ENCODE data around the gene PINK1. TPM values are rescaled to one million over a fixed set of nuclear protein-coding genes. Genes with fewer than 3 reads are reported as not detected.
A peak's percentile ranks its signal among the peaks of the same experiment; 100 is the strongest.

PINK1 gene
- 42.4 and 44.3 TPM in 2 replicates for total RNA-seq

DNA sequence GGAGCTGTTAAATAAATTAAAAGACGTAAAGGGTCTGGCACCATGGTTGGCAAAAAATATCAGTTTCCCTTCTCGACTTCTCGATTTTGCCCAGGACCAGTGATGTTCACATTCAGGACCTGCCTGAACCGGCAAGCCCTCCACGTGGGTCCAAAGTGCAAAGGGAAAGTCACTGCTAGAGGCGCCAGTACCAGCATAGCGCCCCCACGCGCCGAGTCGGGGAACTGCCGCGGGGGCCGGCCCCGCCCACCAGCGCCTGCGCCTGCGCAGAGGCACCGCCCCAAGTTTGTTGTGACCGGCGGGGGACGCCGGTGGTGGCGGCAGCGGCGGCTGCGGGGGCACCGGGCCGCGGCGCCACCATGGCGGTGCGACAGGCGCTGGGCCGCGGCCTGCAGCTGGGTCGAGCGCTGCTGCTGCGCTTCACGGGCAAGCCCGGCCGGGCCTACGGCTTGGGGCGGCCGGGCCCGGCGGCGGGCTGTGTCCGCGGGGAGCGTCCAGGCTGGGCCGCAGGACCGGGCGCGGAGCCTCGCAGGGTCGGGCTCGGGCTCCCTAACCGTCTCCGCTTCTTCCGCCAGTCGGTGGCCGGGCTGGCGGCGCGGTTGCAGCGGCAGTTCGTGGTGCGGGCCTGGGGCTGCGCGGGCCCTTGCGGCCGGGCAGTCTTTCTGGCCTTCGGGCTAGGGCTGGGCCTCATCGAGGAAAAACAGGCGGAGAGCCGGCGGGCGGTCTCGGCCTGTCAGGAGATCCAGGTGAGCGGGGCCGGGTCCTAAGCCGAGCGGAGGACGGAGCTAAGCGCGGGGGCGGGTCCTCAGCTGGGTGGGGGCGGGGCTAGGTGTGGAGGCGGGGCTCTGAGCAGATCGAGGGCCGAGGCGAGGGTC lies at the start of gene PINK1:
Gene PINK1 (plus strand): TSS at position 269 of the 875 bp plus-strand sequence. CDS start 91 bp downstream, at position 360.
- H3K4me3 ChIP-seq (ENCODE audit: low read depth, low read length) = peak within 1 kb of the TSS; percentile 87
- no peak for DNase-seq (ENCODE audit: low read depth)
- TF ChIP-seq, protein P1, sequence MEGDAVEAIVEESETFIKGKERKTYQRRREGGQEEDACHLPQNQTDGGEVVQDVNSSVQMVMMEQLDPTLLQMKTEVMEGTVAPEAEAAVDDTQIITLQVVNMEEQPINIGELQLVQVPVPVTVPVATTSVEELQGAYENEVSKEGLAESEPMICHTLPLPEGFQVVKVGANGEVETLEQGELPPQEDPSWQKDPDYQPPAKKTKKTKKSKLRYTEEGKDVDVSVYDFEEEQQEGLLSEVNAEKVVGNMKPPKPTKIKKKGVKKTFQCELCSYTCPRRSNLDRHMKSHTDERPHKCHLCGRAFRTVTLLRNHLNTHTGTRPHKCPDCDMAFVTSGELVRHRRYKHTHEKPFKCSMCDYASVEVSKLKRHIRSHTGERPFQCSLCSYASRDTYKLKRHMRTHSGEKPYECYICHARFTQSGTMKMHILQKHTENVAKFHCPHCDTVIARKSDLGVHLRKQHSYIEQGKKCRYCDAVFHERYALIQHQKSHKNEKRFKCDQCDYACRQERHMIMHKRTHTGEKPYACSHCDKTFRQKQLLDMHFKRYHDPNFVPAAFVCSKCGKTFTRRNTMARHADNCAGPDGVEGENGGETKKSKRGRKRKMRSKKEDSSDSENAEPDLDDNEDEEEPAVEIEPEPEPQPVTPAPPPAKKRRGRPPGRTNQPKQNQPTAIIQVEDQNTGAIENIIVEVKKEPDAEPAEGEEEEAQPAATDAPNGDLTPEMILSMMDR (conservative IDR thresholded peaks at IDR 0.05; ENCODE audit: low read depth, low read length) = peak; percentile 91

DNA sequence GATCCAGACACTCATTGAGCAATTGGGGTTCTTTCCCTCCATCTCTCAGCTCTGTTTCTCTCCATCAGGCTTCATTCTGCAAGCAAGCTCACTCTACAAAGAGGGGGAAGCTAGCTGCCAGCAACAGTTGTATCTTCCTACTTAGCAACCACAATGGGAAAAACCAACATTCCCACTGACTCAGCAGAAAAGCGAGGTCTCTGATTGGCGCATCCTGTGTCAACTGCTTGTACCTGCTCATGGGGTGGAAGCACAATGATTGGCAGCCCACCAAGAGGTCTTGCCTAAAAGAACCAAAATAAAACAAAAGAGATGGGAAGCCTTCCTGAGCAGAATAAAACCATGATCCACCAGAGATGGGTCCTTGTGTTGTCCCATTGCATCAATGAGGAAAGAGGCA lies 48.4 kb upstream of the PINK1 start:
- TF ChIP-seq, protein P1 (conservative IDR thresholded peaks at IDR 0.05; ENCODE audit: low read depth, low read length) = no peak
- no peak for DNase-seq (ENCODE audit: low read depth)
- H3K4me3 ChIP-seq (ENCODE audit: low read depth, low read length) = no peak overlapping the region

DNA sequence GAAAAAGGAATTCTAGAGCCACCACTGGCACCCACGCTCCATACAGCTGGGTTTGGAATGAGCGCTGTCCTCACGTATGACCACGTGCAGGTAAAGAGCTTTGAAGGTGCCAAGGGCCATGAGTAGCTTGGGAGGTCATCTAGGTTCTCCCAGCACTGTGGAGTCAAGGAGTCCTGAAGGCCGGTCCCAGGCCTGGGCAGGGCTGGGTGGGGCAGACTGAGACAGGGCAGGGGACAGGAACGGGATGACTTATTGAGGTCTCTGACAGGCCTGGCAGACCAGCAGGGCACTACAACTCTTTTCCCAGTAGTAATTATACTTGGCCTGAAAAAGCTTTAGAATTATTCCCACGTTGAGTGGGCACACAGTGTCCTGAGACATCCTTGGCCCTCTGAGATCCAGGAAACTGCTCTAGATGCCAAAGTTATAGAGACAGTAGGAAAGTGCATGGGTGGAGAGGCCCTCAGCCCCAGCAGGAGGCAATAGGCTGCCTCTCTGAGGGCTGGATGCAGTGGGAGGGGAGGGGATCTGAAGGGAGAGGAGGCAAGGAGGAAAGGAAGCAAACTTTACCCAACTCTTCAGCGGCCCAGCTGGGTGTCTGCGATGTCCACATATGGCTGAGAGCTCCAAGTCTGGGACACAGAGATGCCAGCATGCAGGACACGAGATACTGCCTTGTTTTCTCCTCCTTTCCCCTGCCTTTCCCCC lies 46.2 kb upstream of the PINK1 start:
- no peak for DNase-seq (ENCODE audit: low read depth)
- TF ChIP-seq, protein P1 (conservative IDR thresholded peaks at IDR 0.05; ENCODE audit: low read depth, low read length) = no peak
- H3K4me3 ChIP-seq (ENCODE audit: low read depth, low read length) = no peak overlapping the region

DNA sequence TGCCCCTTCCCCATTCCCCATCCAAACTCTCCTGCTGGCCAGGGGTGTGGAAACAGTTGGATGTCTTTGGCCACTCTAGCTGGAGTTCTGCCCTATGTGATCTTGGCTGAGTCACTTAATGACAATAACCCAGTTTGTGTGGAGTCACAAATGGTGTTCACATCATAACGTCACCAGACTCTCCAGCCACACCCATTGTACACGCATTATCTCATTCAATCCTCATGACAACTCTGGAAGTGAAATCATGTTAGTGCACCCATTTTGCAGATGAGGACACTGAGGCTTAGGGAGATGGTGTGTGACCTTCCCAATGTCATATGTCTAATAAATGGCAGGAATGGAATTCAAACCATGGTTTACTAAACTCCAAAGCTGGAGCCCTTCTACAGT lies 45.6 kb upstream of the PINK1 start:
- no peak for DNase-seq (ENCODE audit: low read depth)
- no peak overlapping the region for H3K4me3 ChIP-seq (ENCODE audit: low read depth, low read length)
- TF ChIP-seq, protein P1 (conservative IDR thresholded peaks at IDR 0.05; ENCODE audit: low read depth, low read length) = no peak

DNA sequence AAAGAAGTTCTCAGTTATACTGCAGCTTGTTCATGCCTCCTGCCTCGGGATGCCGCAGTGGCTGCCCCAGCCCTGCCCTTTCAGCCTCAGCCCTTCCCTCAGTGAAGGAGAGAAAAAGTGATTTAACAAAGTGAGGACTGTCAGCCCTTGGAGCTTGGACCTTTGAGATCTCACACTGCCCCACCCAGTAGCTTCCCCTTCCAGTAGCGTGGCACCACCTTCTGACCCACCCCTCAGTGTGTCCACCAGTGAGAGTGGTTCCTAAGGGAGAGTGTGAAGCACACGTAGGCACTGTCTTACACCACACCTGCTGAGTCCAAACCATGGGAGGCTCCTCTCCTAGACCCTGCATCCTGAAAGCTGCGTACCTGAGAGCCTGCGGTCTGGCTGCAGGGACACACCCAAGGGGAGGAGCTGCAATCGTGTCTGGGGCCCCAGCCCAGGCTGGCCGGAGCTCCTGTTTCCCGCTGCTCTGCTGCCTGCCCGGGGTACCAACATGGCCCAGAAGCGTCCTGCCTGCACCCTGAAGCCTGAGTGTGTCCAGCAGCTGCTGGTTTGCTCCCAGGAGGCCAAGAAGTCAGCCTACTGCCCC lies 44.5 kb upstream of the PINK1 start, which contains the start of gene CDA:
Gene CDA (plus strand): TSS at position 464 of the 592 bp plus-strand sequence. CDS start 33 bp downstream, at position 497.
- no peak for DNase-seq (ENCODE audit: low read depth)
- H3K4me3 ChIP-seq (ENCODE audit: low read depth, low read length) = peak within 1 kb of the TSS; percentile 43
- TF ChIP-seq, protein P1 (conservative IDR thresholded peaks at IDR 0.05; ENCODE audit: low read depth, low read length) = no peak

DNA sequence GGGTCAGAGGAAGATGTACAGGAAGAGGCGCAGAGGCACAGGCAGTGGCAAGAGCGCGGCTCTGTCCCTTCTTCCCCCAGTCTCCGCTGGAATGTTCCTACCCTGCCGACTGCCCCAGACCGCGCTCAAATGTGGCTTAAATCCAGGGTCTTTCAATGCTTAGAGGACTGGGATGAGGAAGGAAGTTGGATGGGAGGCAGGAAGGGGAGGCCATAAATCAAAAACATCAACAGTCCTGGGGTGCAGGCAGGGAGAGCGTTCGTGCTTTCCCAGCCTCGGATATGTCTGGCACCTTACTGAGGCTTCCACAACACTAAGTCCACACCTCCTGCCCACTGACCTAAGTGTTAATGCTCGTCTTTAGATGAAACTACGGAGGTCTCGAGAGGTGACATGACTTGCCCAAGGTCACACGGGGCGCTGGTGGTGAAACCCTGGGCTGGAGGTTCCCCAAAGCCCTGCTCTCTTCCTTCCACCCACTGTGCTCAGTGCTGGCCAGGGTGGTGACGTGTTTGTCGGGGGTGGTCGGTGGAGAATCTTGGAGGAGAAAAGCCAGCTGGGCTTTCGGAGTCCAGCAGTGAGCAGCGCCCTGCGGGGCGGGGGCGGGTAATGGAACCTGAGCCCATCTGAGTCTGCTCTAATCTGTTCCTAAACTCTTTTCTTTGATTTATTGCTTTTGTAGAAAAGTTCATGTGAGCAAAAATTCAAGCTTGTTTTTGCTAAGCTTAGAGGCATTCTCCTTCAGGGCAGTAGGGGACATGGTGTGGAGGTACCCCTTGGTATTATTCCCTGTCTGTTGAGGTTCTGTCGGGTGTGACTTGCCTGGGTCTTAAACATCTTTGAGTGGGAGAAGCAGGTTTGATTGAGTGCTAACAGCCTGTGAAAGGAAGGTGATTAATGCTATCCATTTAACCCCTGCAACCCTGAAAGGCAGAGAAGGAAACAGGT lies 43.7 kb upstream of the PINK1 start:
- peak overlapping the region; percentile 43 for H3K4me3 ChIP-seq (ENCODE audit: low read depth, low read length)
- DNase-seq (ENCODE audit: low read depth) = no peak
- TF ChIP-seq, protein P1 (conservative IDR thresholded peaks at IDR 0.05; ENCODE audit: low read depth, low read length) = no peak
